Activated effector memory CD4-positive, alpha-beta T cell treated with anti-CD3 and anti-CD28 coated beads, Interleukin-2, amount 50 U/mL, for 16 hours (primary cell): ENCODE measurements around the gene ALDH4A1.
A peak's percentile ranks its signal among the peaks of the same experiment; 100 is the strongest.
"Not testable (repeated sequence)": the region's sequence is repeated elsewhere in the genome, so short reads cannot be mapped to it uniquely, and the experiment has no call there.

Experiments used
- DNase-seq: peaks from one replicate; pipeline ENCODE4 v3.0.0-alpha.2; 2020

ALDH4A1 gene

DNA sequence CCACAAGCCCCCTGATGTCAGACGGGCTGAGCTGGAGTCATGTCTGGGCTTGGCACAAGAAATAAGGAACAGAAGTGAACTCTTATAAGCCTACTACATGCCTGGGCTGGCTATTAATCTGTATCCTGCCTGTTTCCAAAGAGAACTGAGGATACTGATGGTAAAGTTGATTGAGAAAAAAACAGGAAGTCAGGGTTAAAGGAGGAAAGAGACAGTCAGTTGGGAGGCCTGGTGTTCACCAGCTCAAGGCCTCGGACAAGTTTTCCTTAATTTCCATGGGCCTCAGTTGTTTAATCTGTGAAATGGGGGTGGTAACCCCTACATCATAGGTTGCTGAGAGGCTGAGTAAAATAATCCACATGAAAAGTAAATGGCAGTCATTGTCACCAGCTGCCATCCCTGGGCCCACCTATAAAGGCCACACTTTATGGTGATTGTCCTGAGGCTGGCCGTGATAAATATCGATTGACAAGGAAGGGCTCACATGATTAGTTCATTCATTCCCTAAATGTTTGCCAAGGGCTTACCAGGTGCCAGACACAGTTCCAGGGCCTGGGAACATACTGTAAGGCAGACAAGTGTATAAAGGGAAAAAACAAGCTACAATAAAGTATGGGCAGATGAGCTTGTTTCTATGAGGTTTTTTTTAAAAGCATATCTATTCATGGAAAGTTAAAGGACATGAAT lies 2.8 kb downstream of the ALDH4A1 start:
- DNase-seq = no peak

GRCh38 chr1:18898567-18898966 lies 3.8 kb downstream of the ALDH4A1 start:
- DNase-seq = no peak

DNA sequence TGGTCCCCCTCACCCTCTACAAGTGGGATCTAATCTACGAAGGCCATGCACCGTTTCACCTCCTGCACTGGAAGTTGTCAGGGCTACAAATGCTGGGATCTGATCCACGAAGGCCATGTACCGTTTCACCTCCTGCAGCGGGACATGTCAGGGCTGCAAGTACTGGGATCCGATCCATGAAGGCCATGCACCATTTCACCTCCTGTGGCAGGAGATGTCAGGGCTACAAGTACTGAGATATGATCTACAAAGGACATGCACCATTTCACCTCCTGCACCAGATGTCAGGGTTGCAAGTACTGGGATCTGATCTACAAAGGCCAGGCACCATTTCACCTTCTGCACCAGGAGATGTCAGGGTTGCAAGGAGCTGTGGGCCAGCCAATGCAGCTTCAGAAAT lies 7.0 kb downstream of the ALDH4A1 start:
- DNase-seq = no peak

GRCh38 chr1:18893120-18893519 lies 9.2 kb downstream of the ALDH4A1 start:
- no peak for DNase-seq

GRCh38 chr1:18891858-18892257 lies 10.5 kb downstream of the ALDH4A1 start:
- DNase-seq = not testable (repeated sequence)

- DNase-seq = no peak
Observed at GRCh38 chr1:18891426-18891780, 11.0 kb downstream of the ALDH4A1 start.

GRCh38 chr1:18890706-18891425 lies 11.5 kb downstream of the ALDH4A1 start:
- DNase-seq = no peak

DNA sequence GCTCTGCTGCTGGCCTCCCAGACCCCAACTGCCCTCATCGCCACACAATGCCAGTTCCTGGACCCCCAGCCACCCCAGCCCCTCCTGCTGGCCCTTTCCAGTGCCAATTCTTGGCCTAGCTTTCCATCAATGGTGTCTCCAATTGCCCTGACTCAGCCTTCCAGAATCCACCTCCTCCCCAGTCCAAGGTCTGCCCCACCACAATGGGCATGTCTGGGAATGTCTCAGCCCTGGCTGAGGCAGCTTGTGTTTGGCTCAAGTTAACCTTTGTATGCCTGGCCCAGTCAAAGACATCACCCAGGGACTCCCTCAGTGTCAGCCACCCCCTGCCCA lies 16.4 kb downstream of the ALDH4A1 start:
- DNase-seq = no peak

DNA sequence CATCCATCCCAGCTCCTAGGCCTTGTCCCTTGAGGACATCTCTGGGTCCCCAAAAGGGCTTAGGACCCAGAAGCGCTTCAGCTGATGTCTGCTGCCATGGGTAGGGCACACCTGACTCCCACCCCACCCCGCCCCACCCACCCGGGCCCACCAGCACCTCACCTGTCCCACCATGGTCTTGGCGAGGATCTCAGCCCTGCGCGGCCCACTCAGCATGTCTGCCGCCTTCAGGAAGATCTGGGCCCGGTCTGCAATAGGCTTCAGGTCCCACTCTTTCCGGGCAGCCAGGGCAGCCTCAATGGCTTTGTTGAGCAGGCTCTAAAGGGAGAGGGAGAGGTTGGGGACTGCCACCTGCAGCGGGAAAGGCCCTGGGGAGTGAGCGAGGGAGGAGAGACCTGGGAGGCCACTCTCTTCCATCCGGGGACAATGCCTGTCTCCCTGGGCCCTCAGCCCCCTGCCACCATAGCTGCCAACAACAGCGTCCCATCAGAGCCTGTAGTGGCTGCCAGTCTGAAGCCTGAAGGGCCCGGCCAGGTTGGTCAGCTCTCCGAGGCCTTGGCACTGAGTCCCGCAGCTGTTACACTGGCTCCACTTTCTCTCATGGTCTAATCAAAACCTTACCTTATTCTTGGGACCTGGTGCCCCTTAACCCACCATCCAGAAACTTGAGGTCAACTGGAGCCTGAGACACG lies 16.9 kb downstream of the ALDH4A1 start:
- DNase-seq = no peak

DNA sequence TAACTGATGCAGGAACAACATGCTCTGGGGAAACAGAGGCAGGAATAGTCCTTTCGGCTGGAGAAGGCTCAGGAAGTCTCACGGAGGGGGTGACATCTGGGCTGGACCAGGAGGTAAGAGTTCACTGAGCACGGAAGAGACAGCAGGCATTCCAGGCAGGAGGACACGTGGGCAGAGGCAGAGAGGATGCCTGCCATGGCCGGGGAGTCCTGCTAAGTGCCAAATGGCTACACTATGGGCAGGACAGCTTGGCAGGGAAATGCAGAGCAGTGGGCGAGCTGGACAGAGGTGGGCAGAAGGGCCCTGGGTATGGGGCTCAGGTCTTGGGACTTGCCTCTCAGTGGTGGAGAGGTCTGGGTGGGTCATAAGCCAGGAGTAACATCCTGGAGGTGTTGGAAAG lies 17.6 kb downstream of the ALDH4A1 start:
- no peak for DNase-seq

- DNase-seq = no peak
Observed at GRCh38 chr1:18884419-18884717, 18.0 kb downstream of the ALDH4A1 start.

DNA sequence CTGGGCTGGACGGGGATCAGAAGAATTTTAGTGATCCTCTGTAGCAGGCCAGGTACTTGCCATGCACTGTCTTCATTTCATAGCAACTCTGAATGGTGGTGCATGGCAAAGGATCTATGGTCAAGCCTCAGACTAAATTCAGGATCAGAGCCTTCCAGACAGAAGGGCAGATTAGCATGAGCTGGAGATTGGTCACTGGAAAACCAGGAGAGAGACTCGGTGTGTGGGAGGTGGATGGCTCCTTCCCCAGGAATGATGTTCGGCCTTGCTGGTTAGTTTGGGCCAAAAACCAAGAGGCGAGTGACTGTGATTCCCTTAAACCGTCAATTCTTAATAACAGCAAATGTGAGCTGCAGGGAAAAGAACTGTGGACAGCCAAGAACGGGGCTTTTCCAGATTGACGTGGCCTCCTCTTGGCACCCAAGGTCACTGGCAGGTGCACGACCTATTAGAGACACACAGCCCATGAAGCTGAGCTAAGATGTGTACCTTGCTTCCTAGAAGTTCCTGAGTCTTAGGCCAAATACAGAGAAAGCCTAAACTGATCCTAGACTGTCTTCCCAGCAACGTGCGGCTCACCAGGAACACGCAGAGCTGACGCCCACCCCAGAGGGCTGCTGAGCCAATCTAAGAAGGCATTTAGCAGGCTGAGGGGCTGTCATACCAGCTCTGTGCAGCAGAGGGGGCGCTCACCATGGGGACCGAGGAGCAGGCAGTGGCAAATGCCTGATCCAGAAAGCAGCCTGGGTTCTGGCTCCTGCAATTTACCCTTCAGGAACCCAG lies 18.5 kb downstream of the ALDH4A1 start:
- peak; percentile 90 for DNase-seq

GRCh38 chr1:18883079-18883478 lies 19.3 kb downstream of the ALDH4A1 start:
- no peak for DNase-seq

DNA sequence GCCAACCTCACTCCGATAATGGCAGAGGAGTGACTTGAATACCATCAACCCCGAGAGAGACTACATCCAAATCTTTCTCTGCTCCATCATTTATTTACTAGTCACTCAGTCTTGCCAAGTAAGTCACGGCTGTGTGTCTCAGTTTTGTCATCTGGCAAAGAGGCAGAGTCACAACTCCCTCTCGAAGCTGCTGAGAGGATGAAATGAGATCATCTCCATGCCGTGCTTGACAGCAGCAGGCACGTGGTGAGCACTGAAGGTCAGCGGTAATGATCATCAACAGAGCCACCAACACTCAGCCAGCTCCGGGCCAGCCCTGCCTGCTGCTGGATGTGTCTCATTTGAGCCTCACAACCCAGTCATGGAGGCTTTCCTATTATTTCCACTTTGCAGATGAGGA lies 19.9 kb downstream of the ALDH4A1 start:
- no peak for DNase-seq

- DNase-seq = no peak
Observed at GRCh38 chr1:18881642-18882431, 20.5 kb downstream of the ALDH4A1 start.

GRCh38 chr1:18881164-18881563 lies 21.2 kb downstream of the ALDH4A1 start:
- DNase-seq = no peak

DNA sequence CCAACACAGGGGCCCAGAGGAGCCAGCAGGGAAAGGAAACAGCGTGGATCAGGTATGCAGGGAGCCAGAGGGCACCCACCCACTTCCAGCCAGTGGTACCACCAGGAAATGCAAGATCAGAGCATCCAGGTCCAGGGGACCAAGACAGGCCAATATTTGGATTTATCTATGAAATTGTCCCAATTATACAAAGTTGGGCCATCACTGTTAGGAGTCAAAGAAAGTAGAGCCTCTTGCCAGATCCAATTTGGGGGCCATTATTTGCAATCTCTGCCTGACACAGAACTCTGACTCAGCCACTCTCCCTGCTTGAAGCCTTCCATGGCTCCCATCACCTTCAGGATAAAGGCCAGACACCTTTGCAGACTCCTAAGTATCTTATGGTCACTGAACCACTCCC lies 21.8 kb downstream of the ALDH4A1 start:
- no peak for DNase-seq

DNA sequence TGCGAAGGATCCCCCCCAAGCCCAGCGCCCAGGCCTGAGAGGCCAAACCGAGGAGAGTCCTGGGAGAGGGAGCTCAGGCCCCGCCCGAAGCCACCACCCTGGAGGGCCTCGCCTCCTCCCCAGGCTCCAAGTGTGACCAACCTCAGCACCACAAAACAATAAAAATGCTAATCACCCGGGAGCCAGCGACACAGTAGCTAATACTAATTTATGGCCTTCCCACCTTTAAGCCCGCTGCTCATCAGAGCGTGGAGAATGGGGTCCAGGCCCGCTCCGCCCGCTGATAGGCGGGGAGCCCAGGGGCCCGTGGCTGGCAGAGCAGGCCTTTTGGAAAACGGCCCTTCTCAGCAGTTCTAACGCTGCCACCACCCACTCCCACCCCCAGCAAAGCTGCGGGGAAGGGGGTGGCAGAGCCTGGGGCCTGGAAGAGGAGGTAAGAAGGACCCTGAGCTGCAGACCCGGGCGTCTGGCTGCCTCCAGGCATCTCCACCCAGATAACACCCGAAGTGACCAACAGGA lies 22.5 kb downstream of the ALDH4A1 start:
- no peak for DNase-seq

DNA sequence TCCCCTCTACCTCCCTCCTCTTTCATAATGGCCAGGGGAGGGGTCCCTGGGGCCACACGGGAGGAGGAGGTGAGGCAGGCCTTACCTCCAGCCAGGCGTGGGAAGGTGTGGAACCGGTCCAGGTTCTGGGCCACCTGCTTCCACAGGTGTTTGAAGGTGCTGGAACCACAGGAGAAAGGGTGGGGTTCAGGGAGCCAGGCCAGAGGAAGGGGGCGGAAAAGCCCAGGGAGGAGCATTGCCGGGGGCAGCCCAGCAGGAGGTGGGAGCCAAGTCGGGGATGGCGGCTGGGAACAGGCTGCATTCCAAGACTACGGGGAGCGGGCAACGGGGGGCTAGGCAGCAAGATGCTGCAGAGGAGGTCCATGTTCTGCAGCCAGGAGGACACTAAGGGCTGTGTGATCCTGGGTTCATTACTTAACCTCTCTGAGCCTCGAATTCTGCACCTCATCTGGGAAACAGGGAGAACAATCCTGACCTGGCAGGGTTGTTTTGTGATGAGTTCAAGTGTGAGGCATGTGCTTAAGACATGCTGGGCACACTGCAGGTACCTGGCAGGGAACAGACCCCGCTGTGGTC lies 23.1 kb downstream of the ALDH4A1 start:
- no peak for DNase-seq

- DNase-seq = no peak
Observed at GRCh38 chr1:18878538-18879214, 23.7 kb downstream of the ALDH4A1 start.

GRCh38 chr1:18877282-18877681 lies 25.1 kb downstream of the ALDH4A1 start:
- no peak for DNase-seq

GRCh38 chr1:18876210-18876609 lies 26.1 kb downstream of the ALDH4A1 start:
- DNase-seq = no peak
